ENCODE results near the gene ZNF263. TPM values are rescaled to one million over a fixed set of nuclear protein-coding genes. Genes with fewer than 3 reads are reported as not detected.

ZNF263 gene
- 10 to 100 TPM; 33.3 to 41.6 TPM for total RNA-seq

DNA sequence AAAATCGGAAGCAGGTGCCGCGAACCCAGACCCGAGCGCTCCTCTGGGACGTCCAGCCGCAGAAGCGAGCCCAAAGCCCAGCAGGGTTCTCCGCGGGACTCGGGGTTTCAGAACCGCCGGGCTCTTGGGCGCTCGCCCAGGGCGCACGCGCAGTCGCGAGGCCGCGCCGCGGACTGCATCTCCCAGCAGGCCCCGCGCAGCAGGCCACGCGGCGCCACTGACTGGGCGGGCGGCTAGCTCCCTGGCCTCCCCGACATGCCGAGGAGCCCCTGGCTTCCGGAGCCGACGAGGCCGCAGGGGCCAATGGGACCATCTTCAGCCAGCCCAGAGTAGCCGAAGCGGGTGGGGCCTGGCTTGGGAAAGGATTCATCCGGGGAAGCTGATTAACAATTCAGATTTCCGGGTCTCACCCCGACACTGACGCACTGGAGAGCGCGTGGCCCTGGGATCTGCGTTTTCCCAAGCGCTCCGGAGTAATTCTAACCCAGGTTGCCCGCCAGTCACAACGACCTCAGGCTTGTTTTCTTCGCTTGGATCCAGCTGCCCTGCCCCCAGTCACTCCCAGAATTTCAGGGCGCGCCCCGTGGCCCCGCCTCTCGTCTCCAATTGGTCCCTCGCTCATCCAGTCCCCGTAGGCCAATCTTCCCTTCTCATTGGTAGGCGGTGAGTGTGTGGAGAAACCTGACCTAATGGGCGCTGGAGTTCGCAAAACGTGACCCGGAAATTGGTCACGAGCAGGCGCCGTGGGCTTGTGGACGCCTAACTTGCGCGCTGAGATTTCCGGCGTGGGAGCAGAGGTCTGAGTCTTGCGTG lies at the start of gene ZNF263:
TSS of gene ZNF263 (plus strand) at position 762 of the 813 bp plus-strand sequence. CDS start 328 bp downstream, outside the sequence.

DNA sequence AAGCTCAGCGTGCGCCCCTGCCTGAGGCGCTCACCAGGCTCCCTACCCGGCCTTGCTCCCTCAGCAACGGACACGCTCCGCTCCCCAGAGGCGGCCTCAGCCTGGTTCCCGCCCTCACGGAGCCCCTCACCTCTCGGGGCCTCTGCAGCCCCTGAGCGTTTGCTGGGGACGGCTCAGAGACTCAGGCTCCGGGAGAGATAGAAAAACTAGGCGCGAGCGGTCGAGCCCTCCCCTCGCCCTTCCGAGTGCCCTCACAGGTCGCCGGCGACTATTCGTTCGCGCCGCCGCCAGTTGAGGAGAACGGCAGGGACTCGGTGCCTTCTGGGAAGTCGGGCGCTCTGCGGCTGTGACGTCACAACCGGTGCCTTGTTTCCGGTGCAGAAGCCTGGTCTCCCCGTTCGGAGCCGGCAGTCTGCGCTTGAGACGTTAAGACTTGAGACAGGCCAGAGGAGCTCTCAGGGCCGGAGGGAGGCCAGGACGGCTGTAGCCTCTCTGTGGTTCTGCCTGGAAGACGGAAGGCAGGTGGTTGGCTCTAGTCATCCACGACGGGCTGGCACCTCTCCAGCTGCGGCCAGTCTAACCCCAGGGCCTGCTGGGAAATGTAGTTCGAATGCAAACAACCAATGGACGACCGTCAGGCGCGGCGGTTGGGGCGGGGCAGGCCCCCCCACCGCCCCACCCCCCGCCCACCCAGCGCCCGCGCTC lies 48.3 kb upstream of the ZNF263 start, which contains the start of gene ZNF200:
TSS of gene ZNF200 (minus strand) at position 302 of the 705 bp plus-strand sequence. CDS start 1,403 bp downstream, outside the sequence.

DNA sequence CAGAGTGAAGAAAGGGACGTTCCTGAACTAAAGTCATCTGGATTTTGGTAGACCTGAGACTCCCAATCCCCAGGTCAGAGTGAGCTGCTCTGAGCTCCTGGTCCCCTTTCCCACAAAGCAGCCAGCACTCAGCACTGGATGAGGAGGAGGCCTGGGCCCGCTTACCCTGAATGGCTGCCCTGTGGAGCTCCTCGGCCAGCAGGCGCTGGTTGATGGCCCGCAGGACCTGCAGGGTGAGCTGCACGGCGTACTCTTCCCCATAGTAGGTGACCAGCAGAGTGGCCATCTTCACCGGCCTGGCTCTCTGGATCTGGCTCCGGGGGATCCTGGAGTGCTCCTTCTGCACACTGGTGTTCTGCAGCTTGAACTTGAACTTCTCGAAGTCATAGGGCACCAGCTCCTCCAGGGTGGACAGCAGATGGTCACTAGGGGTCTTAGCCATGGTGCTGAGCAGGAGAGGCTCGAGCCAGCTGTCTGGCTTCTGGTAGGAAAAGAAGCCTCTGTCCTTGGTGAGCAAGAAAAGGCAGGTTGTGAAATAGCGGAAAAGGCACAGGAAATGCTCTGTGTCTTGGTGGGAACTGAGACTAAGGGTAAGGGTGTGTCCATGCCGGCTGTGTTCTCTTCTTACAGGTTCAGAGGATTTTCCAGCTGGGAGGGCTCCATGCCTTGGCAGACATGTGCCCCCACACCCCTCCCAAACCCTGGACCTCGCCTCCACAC lies 27.0 kb upstream of the ZNF263 start, which contains the start of gene MEFV:
TSS of gene MEFV (minus strand) at position 488 of the 720 bp plus-strand sequence. CDS start at position 442, 46 bp downstream.

GRCh38 chr16:3305109-3306068 lies 22.1 kb downstream of the ZNF263 start, which contains the start of the genes TIGD7 and ZNF75A:
Gene TIGD7, minus strand, starts transcription at chr16:3305430. Its CDS starts 4,816 bp downstream, at chr16:3300614.
Gene ZNF75A, plus strand, starts transcription at chr16:3305497. Its CDS starts 2,932 bp downstream, at chr16:3308429.

Other genes with a start within 250 kb of the ZNF263 start
- gene BICDL2, start 246.5 kb upstream of the ZNF263 start, total RNA-seq = not detected
- under 1 TPM; under 0.01 to 1.00 TPM for gene MMP25, start 236.9 kb upstream of the ZNF263 start, total RNA-seq
- gene IL32, start 217.9 kb upstream of the ZNF263 start, total RNA-seq = 1 to 10 TPM in 1 of 2 donors, not detected in 1; 6.2 TPM
- gene ZSCAN10, start 184.2 kb upstream of the ZNF263 start, total RNA-seq = not detected
- gene ZNF205, start 170.9 kb upstream of the ZNF263 start, total RNA-seq = 10 to 100 TPM; 17.6 to 18.2 TPM
- 1 to 10 TPM; 7.0 to 7.9 TPM for gene ZNF213, start 148.5 kb upstream of the ZNF263 start, total RNA-seq
- gene OR1F1, start 95.3 kb upstream of the ZNF263 start, total RNA-seq = not detected
- gene ZNF200, start 48.3 kb upstream of the ZNF263 start, total RNA-seq = 10 to 100 TPM in 1 of 2 donors, 1 to 10 TPM in 1; 9.3 to 12.3 TPM
- under 1 TPM; 0.33 to 0.34 TPM for gene MEFV, start 26.9 kb upstream of the ZNF263 start, total RNA-seq
- 1 to 10 TPM; 2.0 to 3.8 TPM for gene TIGD7, start 21.9 kb downstream of the ZNF263 start, total RNA-seq
- 10 to 100 TPM; 22.4 to 23.3 TPM for gene ZNF75A, start 22.0 kb downstream of the ZNF263 start, total RNA-seq
- not detected for gene OR2C1, start 72.4 kb downstream of the ZNF263 start, total RNA-seq
- 10 to 100 TPM; 10.3 to 12.0 TPM for gene ZSCAN32, start 117.5 kb downstream of the ZNF263 start, total RNA-seq
- gene ZNF174, start 117.7 kb downstream of the ZNF263 start, total RNA-seq = 10 to 100 TPM; 11.3 to 14.8 TPM
- gene ZNF597, start 160.0 kb downstream of the ZNF263 start, total RNA-seq = 1 to 10 TPM; 2.1 to 2.7 TPM
- 10 to 100 TPM; 18.9 to 23.0 TPM for gene NAA60, start 160.2 kb downstream of the ZNF263 start, total RNA-seq
- gene C16orf90, start 212.0 kb downstream of the ZNF263 start, total RNA-seq = not detected
- gene CLUAP1, start 217.5 kb downstream of the ZNF263 start, total RNA-seq = 10 to 100 TPM; 12.7 to 13.4 TPM